Endothelial cell of umbilical vein (primary cell): Measurements from ENCODE around the gene PLA2G4F. TPM values are rescaled to one million over a fixed set of nuclear protein-coding genes. Genes with fewer than 3 reads are reported as not detected.

Experiments used
- BruUV-seq: library from RNA; stranded (reverse); fragments of 400-500 nt; replicated peaks from 2 replicates; lab custom pipeline; 2021; lab: Mats Ljungman, UMichigan
- CTCF ChIA-PET: fragments of 300-600, 350-600 bp; sonication (Branson Sonifier 250); formaldehyde crosslinking; loops from one replicate; lab custom pipeline; 2021; ENCODE audit warnings: antibody characterized with exemption, inconsistent platforms; lab: Charles Lee
- POLR2A ChIA-PET: fragments of 300-600, 350-600 bp; sonication (Branson Sonifier 250); formaldehyde crosslinking; loops from one replicate; lab custom pipeline; 2021; ENCODE audit warnings: antibody characterized with exemption, inconsistent platforms; lab: Charles Lee
- DNase-seq: peaks from one replicate; pipeline ENCODE4 v3.0.0-alpha.2; 2011; ENCODE audit warnings: low read depth, low spot score
- FAIRE-seq: peaks from 2 replicates; lab custom pipeline; 2011; peaks lifted over from hg19 to GRCh38; lab: Jason Lieb, UNC
- H2AFZ ChIP-seq: 2 replicates; pipeline ENCODE4 v1.6.0; 2012; ENCODE audit warnings: low read depth, low read length, control low read depth, inconsistent platforms
- H3K27ac ChIP-seq: 2 replicates; pipeline ENCODE4 v1.5.1; 2011; ENCODE audit warnings: low read depth, mild to moderate bottlenecking, control low read depth, low read length, moderate library complexity; ENCODE audit not compliant: insufficient read depth
- H3K27me3 ChIP-seq, 2 experiments: 2 replicates each; pipeline versions ENCODE4 v1.6.0 to v1.6.1; 2011; ENCODE audit warnings: low read length in 2 of 2, mixed read lengths in 1 of 2; ENCODE audit not compliant: control insufficient read depth in 2 of 2, insufficient read depth in 2 of 2
- H3K36me3 ChIP-seq, 2 experiments: 2 replicates in 1 of 2; 3 replicates in 1 of 2; pipeline ENCODE4 v1.5.1; 2011; ENCODE audit warnings: low read length in 2 of 2, mild to moderate bottlenecking in 1 of 2, moderate library complexity in 1 of 2; ENCODE audit not compliant: control insufficient read depth in 2 of 2, insufficient read depth in 2 of 2; ENCODE audit errors: extremely low read depth in 1 of 2
- H3K4me1 ChIP-seq: 3 replicates; pipeline ENCODE4 v1.5.1; 2011; ENCODE audit warnings: mild to moderate bottlenecking, low read length; ENCODE audit not compliant: control insufficient read depth, insufficient read depth; ENCODE audit errors: extremely low read depth
- H3K4me2 ChIP-seq: 2 replicates; pipeline ENCODE4 v1.6.1; 2011; ENCODE audit warnings: low read length, control low read depth, mixed read lengths; ENCODE audit not compliant: insufficient read depth
- H3K4me3 ChIP-seq, 3 experiments: fragments of 200-600 bp in 1 of 3; sonication (generic), shearing (Covaris generic) in 1 of 3; replicated peaks in 1 of 3; 2 replicates each; pipeline ENCODE4 v1.5.1; 2011 to 2016; ENCODE audit warnings: control low read depth in 3 of 3, low read length in 3 of 3, mild to moderate bottlenecking in 2 of 3, inconsistent platforms in 1 of 3, low read depth in 1 of 3, moderate library complexity in 1 of 3; ENCODE audit not compliant: insufficient read depth in 1 of 3
- H3K79me2 ChIP-seq: 2 replicates; pipeline ENCODE4 v1.6.0; 2012; ENCODE audit warnings: low read length, inconsistent platforms; ENCODE audit not compliant: control insufficient read depth, insufficient read depth
- H3K9ac ChIP-seq: replicated peaks from 2 replicates; pipeline ENCODE3; 2011; ENCODE audit warnings: low read length, control low read depth; ENCODE audit not compliant: insufficient read depth; ENCODE audit errors: extremely low read depth
- H3K9me1 ChIP-seq: replicated peaks from 3 replicates; pipeline ENCODE4 v1.6.0; 2011; ENCODE audit warnings: mild to moderate bottlenecking, low read length; ENCODE audit not compliant: control insufficient read depth, insufficient read depth; ENCODE audit errors: extremely low read depth
- H3K9me3 ChIP-seq: replicated peaks from 2 replicates; pipeline ENCODE4 v1.5.1; 2012; ENCODE audit warnings: low read length, inconsistent platforms; ENCODE audit not compliant: control insufficient read depth, insufficient read depth
- H4K20me1 ChIP-seq: replicated peaks from 2 replicates; pipeline ENCODE3; 2011; ENCODE audit warnings: mild to moderate bottlenecking, low read length; ENCODE audit not compliant: control insufficient read depth, insufficient read depth; ENCODE audit errors: extremely low read depth
- CTCF ChIP-seq, 2 donors: IDR thresholded peaks; 1 replicate in 1 of 2; 2 replicates in 1 of 2; pipeline ENCODE4 v1.5.1; 2011; ENCODE audit warnings: low read length in 2 of 2, mild to moderate bottlenecking in 2 of 2, moderate library complexity in 2 of 2, control low read depth in 1 of 2, inconsistent platforms in 1 of 2, low read depth in 1 of 2; ENCODE audit not compliant: insufficient read depth in 1 of 2; ENCODE audit errors: extremely low read depth in 1 of 2
- EZH2 ChIP-seq: IDR thresholded peaks from 2 replicates; pipeline ENCODE4 v1.6.1; 2012; ENCODE audit warnings: borderline replicate concordance, low read depth, mild to moderate bottlenecking, moderate library complexity, low read length, inconsistent platforms; ENCODE audit not compliant: severe bottlenecking
- FOS ChIP-seq: IDR thresholded peaks from 2 replicates; pipeline ENCODE4 v1.6.1; 2011; ENCODE audit warnings: mild to moderate bottlenecking, low read length, moderate library complexity, borderline replicate concordance; ENCODE audit not compliant: insufficient read depth
- GATA2 ChIP-seq: IDR thresholded peaks from 2 replicates; pipeline ENCODE4 v1.7.0; 2011; ENCODE audit warnings: low read depth, mild to moderate bottlenecking, moderate library complexity, mixed read lengths, low read length; ENCODE audit not compliant: insufficient read length, insufficient read depth
- JUN ChIP-seq: IDR thresholded peaks from 2 replicates; pipeline ENCODE4 v1.6.1; 2011; ENCODE audit warnings: borderline replicate concordance, low read depth; ENCODE audit not compliant: insufficient read length, insufficient read depth
- MAX ChIP-seq: IDR thresholded peaks from 2 replicates; pipeline ENCODE4 v1.6.1; 2011; ENCODE audit not compliant: insufficient read depth, insufficient read length
- MYC ChIP-seq: IDR thresholded peaks from one replicate; pipeline ENCODE4 v1.6.1; 2011; ENCODE audit warnings: mild to moderate bottlenecking, low read depth, low read length
- POLR2A ChIP-seq: IDR thresholded peaks from 2 replicates; pipeline ENCODE4 v1.6.1; 2012; ENCODE audit warnings: low read depth, mild to moderate bottlenecking, control low read depth, low read length
- POLR2AphosphoS5 ChIP-seq: IDR thresholded peaks from 2 replicates; pipeline ENCODE4 v1.6.1; 2012; ENCODE audit warnings: low read depth, mild to moderate bottlenecking, control low read depth, low read length, moderate library complexity; ENCODE audit not compliant: insufficient read depth
- dilution Hi-C: fragments of 300-500 bp; cut with MboI; formaldehyde crosslinking; loops from one replicate; pipeline ENCODE4 v1.15.0; 2019; ENCODE audit warnings: low sequenced_read_pairs; ENCODE audit not compliant: extremely low pct_ligation_motif_present
- intact Hi-C: fragments of 100-400 bp; cut with micrococcal nuclease; formaldehyde crosslinking; loops from one replicate; pipeline ENCODE4 v1.10.0; 2022
- polyA plus RNA-seq, 4 experiments: library from polyadenylated mRNA; depleted of rRNA in 3 of 4; stranded (reverse) in 3 of 4; unstranded in 1 of 4; fragments of >200 nt; gene quantifications; 2 replicates each; pipeline versions ENCODE4 v1.2.1 to v1.2.3, GENCODE V29; 2011 to 2012; ENCODE audit warnings: missing spikeins in 1 of 4
- total RNA-seq: library from RNA; stranded (reverse); gene quantifications from 2 replicates; pipeline ENCODE4 v1.2.3, GENCODE V29; 2021

Gene PLA2G4F
- total and polyA plus RNA-seq, 2 donors (not counting 3 experiments of a cell fraction or from before 2014, with no cell fraction given): not detected

- intact Hi-C loops (no loop called here), dilution Hi-C loops (no loop called here)
- Histone ChIP-seq H3K27me3 (peaks cover 14 to 22% of the 10 kb centered on the region in 2 experiments), H3K27ac (no peak overlapping the region), H3K36me3 (no peaks in the 10 kb centered on the region), H4K20me1 (no peaks in the 10 kb centered on the region), H3K4me2 (no peak overlapping the region), H3K4me3 (no peak overlapping the region), H3K79me2 (no peaks in the 10 kb centered on the region), H3K9me3 (no peaks in the 10 kb centered on the region), H2AFZ (no peak overlapping the region), H3K9ac (no peak overlapping the region), H3K4me1 (no peaks in the 10 kb centered on the region), H3K9me1 (no peaks in the 10 kb centered on the region)
- no peak for TF ChIP-seq JUN
- no peak for TF ChIP-seq MYC
- no peak for TF ChIP-seq MAX
- BruUV-seq: no TSS peak
- DNase-seq (no peak), FAIRE-seq (no peak)
- POLR2A ChIA-PET: no interaction called here
- CTCF ChIA-PET: interaction anchor here (2.3 kb wide), 1 partner anchor 26 kb away, joined by 9 read pairs; no protein-coding TSS in a partner anchor
These were observed 44.5 kb downstream of the PLA2G4F start for GRCh38 chr15:42111924-42112323.

GRCh38 chr15:42110367-42110766, 46.1 kb downstream of the PLA2G4F start:
- dilution Hi-C loops (no loop called here), intact Hi-C loops (no loop called here)
- H3K9me1 ChIP-seq: no peaks in the 10 kb centered on the region
- H3K4me1 ChIP-seq: no peaks in the 10 kb centered on the region
- no peak overlapping the region for H2AFZ ChIP-seq
- no peak for TF ChIP-seq JUN
- TF ChIP-seq MAX: no peak
- no peak for TF ChIP-seq POLR2A
- no peak for TF ChIP-seq MYC
- TF ChIP-seq CTCF (IDR thresholded peaks at IDR 0.05; ENCODE audit: extremely low read depth in 1 of 2, insufficient read depth in 1 of 2, low read depth in 1 of 2, low read length in 2 of 2): no peak
- no peak for TF ChIP-seq EZH2
- no peak for TF ChIP-seq FOS
- TF ChIP-seq POLR2AphosphoS5: no peak
- TF ChIP-seq GATA2: no peak
- no peaks in the 10 kb centered on the region for H4K20me1 ChIP-seq
- no peak overlapping the region for H3K9ac ChIP-seq
- H3K79me2 ChIP-seq: no peaks in the 10 kb centered on the region
- FAIRE-seq: no peak
- H3K9me3 ChIP-seq: no peaks in the 10 kb centered on the region
- CTCF ChIA-PET: interaction anchor here (0.9 to 2.7 kb wide), 7 partner anchors 9 to 40 kb away, joined by 3 to 9 read pairs (median 3); no protein-coding TSS in a partner anchor
- no peak overlapping the region for H3K4me3 ChIP-seq
- POLR2A ChIA-PET: interaction anchor here (0.5 kb wide), 1 partner anchor 595 kb away, joined by 4 read pairs; no protein-coding TSS in a partner anchor
- no peak for DNase-seq
- BruUV-seq: no TSS peak
- H3K27ac ChIP-seq: no peak overlapping the region
- peaks cover 11 to 21% of the 10 kb centered on the region in 2 experiments for H3K27me3 ChIP-seq
- H3K36me3 ChIP-seq: no peaks in the 10 kb centered on the region
- H3K4me2 ChIP-seq: no peak overlapping the region
